ENCODE data around the gene KRT12. TPM values are rescaled to one million over a fixed set of nuclear protein-coding genes. Genes with fewer than 3 reads are reported as not detected.
"Not testable (repeated sequence)": the region's sequence is repeated elsewhere in the genome, so short reads cannot be mapped to it uniquely, and the experiment has no call there.

KRT12 gene
- total RNA-seq, 1 donor from 2014 or later, result not detected

DNA sequence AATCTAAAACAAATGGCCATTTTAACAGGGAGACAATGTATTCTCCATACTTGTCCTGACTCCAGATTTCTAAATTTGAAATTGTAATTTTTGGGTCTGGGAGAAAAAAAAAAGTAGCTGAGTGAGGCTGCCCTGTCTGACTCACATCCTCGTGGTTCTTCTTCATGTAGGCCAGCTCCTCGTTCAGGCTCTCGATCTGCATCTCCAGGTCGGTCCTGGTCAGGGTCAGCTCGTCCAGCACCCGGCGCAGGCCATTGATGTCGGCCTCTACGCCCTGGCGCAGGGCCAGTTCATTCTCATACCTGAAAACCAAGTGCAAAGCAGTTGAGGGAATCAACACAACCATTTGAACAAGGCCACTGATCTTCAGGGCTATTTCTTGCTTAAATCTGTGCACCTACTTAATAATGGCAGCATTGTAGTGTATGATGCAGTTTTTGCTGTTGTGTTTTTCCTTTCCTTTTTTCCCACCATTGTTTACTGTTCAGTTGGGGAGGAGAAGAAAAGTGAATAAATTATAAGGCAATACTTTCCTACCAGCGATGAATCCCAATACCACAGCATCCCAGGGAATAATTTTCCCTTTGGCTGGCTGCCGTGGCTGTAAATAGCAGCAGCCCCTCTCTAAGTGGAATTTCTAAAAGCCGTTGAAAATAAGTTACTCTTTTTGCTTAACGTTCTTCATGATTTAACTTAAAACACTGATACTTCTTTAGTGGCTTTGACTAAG, 2.2 kb downstream of the KRT12 start:
- Histone ChIP-seq H3K36me3 (no peaks in the 10 kb centered on the region), H3K27ac (no peak overlapping the region), H3K4me3 (no peak overlapping the region), H3K4me1 (no peaks in the 10 kb centered on the region), H3K27me3 (no peaks in the 10 kb centered on the region), H3K9me3 (no peaks in the 10 kb centered on the region)
- no peak for TF ChIP-seq POLR2AphosphoS5 (IDR thresholded peaks at IDR 0.05; ENCODE audit: insufficient read depth in 1 of 2, low read depth in 1 of 2)
- TF ChIP-seq, protein P1, sequence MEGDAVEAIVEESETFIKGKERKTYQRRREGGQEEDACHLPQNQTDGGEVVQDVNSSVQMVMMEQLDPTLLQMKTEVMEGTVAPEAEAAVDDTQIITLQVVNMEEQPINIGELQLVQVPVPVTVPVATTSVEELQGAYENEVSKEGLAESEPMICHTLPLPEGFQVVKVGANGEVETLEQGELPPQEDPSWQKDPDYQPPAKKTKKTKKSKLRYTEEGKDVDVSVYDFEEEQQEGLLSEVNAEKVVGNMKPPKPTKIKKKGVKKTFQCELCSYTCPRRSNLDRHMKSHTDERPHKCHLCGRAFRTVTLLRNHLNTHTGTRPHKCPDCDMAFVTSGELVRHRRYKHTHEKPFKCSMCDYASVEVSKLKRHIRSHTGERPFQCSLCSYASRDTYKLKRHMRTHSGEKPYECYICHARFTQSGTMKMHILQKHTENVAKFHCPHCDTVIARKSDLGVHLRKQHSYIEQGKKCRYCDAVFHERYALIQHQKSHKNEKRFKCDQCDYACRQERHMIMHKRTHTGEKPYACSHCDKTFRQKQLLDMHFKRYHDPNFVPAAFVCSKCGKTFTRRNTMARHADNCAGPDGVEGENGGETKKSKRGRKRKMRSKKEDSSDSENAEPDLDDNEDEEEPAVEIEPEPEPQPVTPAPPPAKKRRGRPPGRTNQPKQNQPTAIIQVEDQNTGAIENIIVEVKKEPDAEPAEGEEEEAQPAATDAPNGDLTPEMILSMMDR (IDR thresholded peaks at IDR 0.05), result no peak
- no peak for TF ChIP-seq POLR2A (IDR thresholded peaks at IDR 0.05)
- DNase-seq (ENCODE audit: extremely low spot score in 2 of 2), result no peak
- intact Hi-C loops (cut with DNase I), result no loop called here

DNA sequence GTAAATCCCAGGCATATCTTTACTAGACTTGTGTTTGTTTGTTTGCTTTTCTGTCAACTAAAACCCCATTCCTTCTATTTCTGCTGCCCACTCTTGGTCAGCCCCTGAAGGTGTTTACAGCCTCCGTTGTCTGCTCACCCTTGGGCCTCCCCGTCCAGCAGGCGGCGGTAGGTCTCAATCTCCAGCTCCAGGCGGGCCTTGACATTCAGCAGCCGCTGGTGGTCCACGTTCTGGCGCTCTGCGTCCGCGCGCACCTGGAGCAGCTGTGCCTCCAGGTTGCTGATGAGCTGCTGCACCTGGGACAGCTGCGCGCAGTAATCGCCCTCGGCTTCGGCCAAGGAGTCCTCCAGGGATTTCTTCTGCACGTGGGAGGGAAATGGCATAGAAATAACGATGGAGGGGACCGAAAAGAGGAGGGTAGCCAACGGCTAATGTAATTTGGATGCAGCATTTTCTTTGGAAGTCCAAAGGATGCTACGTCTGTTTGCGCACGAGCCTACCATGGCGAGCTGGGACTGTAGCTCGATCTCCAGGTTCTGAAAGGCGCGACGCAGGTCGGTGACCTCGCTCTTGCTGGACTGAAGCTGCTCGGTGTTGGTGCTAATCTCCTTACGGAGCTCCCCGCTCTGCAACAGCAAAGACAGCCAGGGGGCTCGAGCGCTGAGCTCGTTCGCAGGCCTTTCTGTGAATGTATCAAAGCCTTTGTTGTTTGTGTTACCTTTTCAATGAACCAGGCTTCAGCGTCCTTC, 3.9 kb downstream of the KRT12 start:
- intact Hi-C loops (cut with DNase I), result no loop called here
- no peak for DNase-seq (ENCODE audit: extremely low spot score in 2 of 2)
- Histone ChIP-seq H3K4me3 (no peak overlapping the region), H3K27me3 (no peaks in the 10 kb centered on the region), H3K27ac (no peak overlapping the region), H3K4me1 (peaks cover 4% of the 10 kb centered on the region), H3K9me3 (no peaks in the 10 kb centered on the region), H3K36me3 (no peaks in the 10 kb centered on the region)
- TF ChIP-seq POLR2AphosphoS5 (IDR thresholded peaks at IDR 0.05; ENCODE audit: insufficient read depth in 1 of 2, low read depth in 1 of 2), result no peak
- TF ChIP-seq POLR2A (IDR thresholded peaks at IDR 0.05), result no peak
- TF ChIP-seq, protein P1 (IDR thresholded peaks at IDR 0.05), result no peak

DNA sequence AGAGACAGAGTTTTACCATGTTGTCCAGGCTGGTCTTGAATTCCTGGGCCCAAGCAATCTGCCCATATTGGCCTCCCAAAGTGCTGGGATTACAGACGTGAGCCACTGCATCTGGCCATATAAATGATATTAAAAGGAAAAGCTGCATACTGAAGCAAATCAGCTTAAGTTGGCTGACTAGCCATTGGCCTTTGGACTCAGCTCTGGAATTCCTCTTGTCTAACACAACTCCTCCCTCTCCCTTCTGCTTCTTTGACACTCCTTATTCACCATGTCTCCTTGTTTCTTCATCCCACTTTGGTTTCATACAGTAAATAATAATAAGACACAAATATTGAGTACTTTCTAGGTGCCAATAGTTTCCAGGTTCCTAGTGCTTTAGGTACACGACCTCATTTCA, 7.5 kb downstream of the KRT12 start:
- TF ChIP-seq POLR2AphosphoS5 (IDR thresholded peaks at IDR 0.05; ENCODE audit: insufficient read depth in 1 of 2, low read depth in 1 of 2) (no peak), POLR2A (IDR thresholded peaks at IDR 0.05) (no peak)
- TF ChIP-seq, protein P1 (IDR thresholded peaks at IDR 0.05), result no peak
- Histone ChIP-seq H3K27me3 (no peaks in the 10 kb centered on the region), H3K9me3 (no peaks in the 10 kb centered on the region), H3K4me1 (peaks cover 14% of the 10 kb centered on the region), H3K36me3 (no peaks in the 10 kb centered on the region), H3K27ac (peak overlapping the region; percentile 22), H3K4me3 (no peak overlapping the region)
- DNase-seq (ENCODE audit: extremely low spot score in 2 of 2), result no peak
- intact Hi-C loops (cut with DNase I), result no loop called here

DNA sequence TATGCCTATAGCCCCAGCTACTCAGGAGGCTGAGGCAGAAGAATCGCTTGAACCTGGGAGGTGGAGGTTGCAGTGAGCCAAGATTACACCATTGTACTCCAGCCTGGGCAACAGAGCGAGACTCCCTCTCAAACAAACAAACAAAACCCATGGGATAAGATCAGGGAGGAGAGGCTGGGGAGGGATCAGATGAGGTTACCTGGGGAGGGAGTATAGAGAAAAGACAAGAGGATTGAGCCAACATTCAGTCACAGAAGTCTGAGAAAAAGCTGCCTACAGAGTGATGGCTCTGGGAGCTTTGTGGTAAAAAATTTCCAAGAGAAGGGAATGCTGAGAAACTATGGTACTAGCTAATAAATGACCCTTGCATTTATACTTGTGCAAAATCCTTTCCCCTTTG, 8.4 kb downstream of the KRT12 start:
- Histone ChIP-seq H3K4me1 (peaks cover 18% of the 10 kb centered on the region), H3K27ac (peak overlapping the region; percentile 74)
- H3K4me3 ChIP-seq; H3K9me3 ChIP-seq; intact Hi-C loops (cut with DNase I); H3K36me3 ChIP-seq; H3K27me3 ChIP-seq; DNase-seq (ENCODE audit: extremely low spot score in 2 of 2): not testable (repeated sequence)

DNA sequence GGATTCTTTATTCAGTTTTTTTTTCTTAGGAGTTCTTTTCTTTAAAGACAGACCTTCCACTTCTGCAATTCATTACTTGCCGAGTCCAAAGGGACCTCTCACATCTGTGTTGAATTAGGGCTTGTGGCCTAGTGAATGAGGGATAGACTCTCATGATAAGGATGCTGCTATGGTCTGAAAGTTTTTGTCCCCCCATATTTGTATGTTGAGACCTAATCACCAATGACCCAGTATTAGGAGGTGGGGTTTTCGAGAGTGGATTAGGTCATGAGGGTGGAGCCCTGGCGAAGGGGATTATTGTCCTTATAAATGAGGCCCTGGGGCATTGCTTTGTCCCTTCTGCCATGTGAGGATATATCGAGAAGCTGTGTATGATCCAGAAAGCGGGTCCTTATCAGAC, 9.5 kb downstream of the KRT12 start:
- no peak overlapping the region for H3K4me3 ChIP-seq
- H3K9me3 ChIP-seq, result no peaks in the 10 kb centered on the region
- H3K4me1 ChIP-seq, result peaks cover 29% of the 10 kb centered on the region
- no peaks in the 10 kb centered on the region for H3K27me3 ChIP-seq
- peak overlapping the region; percentile 74 for H3K27ac ChIP-seq
- TF ChIP-seq, protein P1 (IDR thresholded peaks at IDR 0.05), result no peak
- no peak for TF ChIP-seq POLR2A (IDR thresholded peaks at IDR 0.05)
- TF ChIP-seq POLR2AphosphoS5 (IDR thresholded peaks at IDR 0.05; ENCODE audit: insufficient read depth in 1 of 2, low read depth in 1 of 2), result no peak
- H3K36me3 ChIP-seq, result no peaks in the 10 kb centered on the region
- intact Hi-C loops (cut with DNase I), result no loop called here
- no peak for DNase-seq (ENCODE audit: extremely low spot score in 2 of 2)
